ENCODE measurements around the gene CEP41.
"Not testable (repeated sequence)": the region's sequence is repeated elsewhere in the genome, so short reads cannot be mapped to it uniquely, and the experiment has no call there.

The CEP41 gene

DNA sequence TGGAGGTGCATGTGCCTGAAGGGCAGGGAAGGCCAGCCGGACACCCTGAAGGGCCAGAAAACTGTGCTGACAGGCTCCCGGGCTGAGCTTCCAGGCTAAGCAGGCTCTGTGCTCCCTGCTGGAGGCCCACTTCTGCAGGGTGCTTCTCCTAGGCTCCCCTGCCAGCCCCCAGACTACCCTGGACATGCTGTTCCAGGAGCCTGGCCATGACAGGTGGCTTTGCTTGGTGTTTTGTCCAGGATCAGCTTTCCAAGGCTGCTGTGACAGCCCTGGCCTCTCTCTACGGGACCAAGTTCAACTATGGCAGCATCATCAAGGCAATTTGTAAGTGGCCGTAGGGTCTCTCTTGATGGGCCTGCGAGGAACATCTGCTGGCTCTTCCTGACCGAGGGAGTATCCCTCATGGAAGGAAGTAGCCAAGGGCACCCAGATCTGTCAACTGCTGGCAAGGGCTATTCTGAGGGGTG is 55.2 kb downstream of the CEP41 start:
- DNase-seq: no peak

DNA sequence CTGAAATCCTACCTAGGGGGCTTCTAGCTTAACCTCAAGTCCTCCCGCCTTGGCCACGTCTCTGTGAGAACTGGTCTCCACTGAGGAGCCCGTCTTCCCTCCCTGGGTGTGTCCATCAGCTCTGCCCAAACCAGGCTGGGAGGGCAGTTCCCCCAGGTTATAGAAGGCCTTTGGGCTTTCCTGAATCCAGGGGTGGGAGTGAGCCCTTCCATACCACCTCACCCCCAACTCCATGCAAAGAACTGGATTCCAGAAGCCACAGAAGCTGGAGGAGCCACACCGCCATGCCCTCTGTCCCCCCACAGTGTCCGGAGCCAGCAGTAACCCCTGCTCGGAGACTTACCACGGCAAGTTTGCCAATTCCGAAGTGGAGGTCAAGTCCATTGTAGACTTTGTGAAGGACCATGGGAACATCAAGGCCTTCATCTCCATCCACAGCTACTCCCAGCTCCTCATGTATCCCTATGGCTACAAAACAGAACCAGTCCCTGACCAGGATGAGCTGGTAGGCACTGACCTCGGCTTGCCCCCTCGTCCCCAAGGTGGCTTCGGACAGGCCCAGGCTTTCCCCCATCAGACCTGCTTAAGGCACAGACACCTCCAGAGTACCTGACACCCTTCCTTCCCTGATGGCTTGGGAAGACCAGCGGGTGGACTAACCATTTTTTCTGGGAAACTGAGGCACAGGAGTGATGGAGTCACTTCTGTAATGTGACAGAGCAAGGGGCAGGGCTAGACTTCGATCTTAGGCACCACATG is 55.8 kb downstream of the CEP41 start:
- no peak for DNase-seq

DNA sequence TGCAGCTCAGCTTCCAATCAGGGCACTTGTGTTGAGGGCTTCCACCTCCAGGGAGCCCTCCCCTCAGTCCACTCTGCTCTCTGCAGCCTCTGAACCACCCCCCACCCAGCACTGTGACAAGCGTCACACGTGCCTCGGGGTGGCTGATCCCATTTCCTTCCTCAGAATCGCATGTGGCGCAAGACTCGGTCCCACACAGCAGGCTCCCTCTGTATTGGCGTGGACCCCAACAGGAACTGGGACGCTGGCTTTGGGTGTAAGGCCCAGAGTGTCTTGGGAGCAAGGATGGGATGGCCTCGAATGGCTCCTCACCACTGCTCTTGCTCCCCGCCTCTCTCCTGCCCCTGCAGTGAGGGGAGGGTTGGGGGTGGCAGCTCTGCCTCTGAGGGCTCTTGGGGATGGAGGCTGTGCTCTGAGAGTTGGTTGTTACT is 56.4 kb downstream of the CEP41 start:
- no peak for DNase-seq

DNA sequence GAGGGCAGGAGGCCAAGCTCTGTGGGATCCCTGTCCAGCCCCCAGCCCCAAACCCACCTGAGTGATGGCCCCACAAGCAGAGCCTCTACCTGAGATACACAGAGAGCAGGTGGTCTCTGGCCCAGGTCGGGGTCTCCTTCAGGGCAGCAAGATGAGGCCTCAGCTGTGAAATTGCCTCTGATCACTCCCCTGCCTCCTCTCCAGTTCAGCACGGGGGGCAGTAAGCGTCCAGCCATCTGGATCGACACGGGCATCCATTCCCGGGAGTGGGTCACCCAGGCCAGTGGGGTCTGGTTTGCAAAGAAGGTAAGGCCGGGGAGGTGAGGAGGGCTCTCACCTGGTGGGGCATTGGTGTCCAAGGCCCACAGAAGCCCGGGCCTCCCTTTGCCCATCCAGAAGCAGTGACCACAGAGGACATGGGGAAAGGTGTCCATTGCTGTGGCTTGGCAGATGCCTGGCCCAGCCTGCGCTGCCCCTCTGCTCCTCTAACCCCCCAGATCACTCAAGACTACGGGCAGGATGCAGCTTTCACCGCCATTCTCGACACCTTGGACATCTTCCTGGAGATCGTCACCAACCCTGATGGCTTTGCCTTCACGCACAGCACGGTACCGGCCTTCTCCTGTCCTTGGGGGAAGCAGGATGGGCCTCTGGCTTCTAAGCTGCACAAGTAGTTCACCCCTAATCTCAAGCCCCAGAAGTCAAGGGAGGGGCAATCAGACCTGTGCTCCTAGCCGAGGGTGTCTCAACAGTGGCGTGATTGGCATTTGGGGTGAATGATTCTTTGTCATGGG is 57.4 kb downstream of the CEP41 start:
- DNase-seq: no peak

DNA sequence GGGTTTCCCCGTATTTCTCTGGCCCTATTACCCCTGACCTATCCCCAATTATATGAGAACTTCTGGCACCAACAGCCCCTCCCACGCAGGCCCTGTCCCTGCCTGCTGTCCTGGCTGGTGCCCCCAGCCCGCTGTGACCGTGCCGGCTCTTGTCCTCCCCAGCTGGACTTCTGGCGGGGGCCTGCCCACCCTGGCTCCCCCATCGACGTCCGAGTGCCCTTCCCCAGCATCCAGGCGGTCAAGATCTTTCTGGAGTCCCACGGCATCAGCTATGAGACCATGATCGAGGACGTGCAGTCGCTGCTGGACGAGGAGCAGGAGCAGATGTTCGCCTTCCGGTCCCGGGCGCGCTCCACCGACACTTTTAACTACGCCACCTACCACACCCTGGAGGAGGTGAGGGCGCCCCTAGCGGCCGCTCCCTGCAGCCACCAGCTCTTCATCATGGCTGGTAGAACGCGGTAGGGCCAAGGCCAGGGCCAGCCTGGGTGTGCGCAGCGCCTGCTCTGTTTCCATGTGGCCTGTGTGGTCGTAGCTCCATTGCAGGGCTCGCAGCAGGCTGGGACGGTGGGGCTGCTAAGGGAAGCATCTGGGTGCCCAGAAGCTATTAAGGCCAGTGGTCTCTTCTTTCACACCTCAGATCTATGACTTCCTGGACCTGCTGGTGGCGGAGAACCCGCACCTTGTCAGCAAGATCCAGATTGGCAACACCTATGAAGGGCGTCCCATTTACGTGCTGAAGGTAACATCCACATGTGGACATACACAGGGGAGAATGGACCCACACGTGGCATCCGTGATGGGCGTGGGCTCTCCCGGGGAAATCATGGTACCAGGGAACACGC is 59.1 kb downstream of the CEP41 start:
- DNase-seq: no peak

DNA sequence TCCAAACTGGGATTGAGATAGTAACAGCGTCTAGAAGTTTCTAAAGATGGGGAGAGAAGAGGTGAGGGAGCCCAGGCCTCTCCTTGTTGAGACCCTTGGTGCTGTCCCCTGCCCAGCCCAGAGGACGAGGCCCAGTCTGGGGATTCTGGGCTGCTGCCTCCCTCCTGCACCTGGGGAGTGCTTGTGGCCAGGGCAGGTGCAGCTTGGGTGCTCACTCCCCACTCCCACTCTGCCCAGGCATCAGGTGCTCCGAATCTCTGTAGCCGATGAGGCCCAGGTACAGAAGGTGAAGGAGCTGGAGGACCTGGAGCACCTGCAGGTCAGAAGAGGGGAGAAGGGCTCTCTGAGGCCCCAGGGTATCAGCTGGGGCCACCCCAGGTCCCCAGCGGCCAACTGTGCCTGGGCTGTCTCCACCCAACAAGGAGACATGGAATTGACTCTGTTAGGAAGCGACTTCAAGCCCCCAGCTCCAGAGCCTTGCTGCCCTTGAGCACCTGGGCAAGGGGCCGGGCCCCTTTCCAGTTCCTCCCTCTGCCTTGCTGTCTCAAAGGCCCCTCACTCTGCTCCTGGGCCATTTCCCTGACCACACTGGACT is 59.9 kb downstream of the CEP41 start:
- no peak for DNase-seq

DNA sequence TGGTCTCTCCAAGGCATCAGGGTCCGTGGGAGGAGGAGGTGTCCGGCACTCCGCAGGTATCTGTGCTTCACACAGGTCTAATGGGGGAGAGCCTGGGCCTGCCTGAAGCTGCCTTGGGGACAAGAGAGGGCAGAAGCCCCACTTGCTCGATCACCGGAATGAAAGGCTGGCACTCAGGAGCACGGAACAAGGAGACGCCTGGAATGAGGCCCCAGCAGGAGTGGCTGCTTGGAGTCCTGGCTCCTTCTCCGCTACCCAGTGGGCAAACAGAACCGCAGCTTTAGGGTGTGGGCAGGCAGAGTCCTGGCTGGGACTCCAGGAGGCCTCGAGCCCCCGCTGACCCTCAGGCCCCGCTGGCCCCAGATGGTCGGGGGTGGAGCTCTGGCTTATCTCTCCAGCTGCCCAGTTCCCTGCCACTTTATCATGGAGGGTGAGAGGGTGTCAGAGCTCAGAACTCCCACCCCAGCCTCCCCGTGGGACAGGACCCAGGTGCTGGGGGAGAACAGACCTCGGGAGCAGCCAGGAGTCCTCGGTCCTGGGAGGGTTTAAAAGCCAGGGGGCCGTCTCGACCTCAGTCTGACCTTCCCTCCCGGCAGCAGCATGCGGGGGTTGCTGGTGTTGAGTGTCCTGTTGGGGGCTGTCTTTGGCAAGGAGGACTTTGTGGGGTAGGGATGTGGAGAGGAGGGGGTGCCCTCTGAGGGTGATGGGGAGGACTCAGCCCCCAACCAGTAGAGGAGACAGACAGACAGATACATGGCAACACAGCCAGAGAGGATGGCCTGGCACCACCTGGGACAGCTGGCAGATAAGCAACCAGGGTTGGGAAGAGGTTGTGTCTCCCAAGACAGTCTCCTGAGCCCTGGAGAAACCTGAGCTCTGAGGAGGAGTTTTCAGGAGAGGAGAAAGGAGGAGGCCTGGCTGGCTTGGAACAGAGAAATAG is 60.6 kb downstream of the CEP41 start, which contains the start of gene CPA1:
CPA1 (plus strand) TSS at position 574 of the 940 bp plus-strand sequence; CDS start at position 601, 27 bp downstream.
- no peak for DNase-seq

DNA sequence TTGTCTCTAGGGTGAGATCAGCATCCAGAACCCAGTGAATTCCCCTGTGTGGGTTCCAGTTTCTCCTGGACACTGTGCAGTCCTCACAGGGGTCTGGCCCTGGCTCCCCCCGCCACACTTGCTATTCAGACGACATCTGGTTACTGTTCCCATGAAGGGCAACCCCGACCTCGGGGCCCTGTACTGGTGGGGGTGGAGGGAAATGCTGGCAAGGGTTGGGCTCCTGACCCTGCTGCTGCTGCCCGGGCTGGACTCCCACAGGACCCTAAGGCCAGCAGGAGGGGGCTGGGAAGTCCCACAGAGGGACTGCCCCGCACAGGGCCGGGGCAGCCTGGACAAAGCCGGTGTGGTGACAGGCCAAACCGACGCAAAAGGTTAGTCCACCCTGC is 61.3 kb downstream of the CEP41 start:
- no peak for DNase-seq

DNA sequence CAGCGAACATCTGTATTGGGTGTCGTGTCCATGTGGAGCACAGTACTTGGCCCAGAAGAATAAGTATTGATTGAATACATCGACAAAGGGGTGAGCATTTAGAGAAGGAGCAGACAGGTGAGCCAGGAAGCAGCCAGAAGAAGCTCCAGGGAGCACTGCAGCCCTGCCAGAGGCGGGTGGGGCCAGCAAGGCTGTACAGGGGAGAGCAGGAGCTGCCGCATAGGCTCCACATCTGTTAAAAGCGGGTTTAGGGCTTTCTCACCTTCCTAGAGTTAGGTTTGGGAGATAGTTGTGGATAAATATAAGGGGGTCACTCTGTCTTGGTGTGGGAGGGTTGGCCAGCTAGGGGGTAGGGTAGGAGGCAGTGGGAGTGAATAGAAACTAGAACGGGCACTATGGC is 61.8 kb downstream of the CEP41 start:
- DNase-seq: no peak

DNA sequence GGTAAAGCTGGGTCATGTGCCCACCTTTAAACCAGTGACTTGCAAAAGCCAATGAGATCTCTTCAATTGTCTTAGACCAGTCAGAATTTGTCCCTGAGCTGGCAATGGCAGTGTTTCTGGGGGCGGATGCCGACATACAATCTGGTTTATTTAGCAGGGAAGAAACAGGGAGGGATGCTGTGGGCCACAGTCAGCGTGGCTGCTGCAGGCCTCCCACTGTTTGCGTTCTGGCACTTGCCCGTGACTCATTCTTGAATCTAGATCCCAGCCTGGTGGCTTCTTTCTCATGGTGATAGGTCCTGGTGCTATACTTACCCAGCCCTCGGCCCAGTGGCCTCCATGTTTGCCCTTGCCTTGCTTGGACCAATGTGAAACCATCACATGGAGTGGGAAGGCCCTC is 63.6 kb downstream of the CEP41 start:
- no peak for DNase-seq

DNA sequence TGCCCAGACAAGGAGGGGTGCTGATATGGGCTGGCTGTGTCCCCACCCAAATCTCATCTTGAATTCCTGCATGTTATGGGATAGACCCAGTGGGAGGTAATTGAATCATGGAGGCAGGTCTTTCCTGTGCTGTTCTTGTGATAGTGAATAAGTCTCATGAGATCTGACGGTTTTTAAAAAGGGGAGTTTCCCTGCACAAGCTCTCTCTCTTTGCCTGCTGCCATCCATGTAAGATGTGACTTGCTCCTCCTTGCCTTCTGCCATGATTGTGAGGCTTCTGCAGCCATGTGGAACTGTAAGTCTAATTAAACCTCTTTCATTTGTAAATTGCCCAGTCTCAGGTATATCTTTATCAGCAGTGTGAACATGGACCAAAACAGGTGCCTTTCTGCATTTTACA is 64.4 kb downstream of the CEP41 start:
- not testable (repeated sequence) for DNase-seq

DNA sequence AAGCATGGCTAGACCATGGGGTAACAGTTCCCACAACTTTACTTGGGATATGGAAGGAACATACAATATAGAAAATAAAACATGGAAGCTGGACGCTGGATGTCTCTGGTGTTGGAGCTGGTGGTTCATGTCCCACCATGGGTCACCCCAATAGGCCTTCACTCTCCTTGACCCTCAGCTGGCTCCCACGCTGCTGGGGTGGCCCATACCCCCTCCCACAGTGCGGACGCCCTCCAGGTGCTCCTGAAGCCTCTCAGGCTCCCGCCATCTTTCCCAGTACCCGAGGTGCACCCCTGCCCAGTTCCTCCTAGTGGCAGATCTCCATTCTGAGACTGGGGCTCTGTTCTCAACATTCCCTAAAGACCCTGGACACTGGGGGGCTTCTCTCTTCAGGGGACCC is 66.3 kb downstream of the CEP41 start:
- DNase-seq: no peak

DNA sequence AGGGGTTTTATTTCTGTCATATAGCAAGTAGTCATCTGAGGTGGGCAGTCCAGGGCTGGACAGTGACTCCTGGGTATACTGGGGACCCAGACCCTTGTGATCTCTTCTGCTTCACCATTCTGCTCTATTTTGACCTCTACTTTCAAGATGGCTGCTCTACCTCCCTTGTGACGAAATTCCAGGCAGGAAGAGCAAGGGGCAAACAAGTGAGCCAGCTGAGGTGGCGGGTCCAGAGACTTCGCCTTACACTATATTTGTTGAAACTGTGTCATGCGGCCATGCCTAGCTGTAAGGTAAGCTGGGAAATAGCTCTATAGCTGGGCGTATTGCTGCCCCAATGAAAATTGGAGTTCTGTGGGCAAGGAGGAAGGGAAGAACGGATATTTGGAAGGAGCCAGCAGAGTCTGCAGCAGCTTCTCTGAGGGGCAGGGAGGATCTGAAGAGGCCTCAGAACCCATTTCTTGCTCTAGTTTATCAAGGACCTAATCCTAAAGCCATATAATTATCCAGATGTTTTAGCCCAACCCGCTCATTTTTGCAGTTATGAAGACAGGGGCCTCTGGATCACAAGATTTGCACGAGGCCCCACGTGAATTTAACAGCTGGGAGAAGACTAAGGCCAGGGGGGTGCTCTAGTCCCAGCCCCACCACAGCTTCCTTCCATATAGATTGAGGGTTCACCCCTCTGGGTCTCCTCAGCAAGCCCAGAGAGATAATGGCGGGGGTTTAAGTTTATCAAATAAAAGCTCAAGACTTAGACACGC is 68.2 kb downstream of the CEP41 start:
- DNase-seq: no peak

DNA sequence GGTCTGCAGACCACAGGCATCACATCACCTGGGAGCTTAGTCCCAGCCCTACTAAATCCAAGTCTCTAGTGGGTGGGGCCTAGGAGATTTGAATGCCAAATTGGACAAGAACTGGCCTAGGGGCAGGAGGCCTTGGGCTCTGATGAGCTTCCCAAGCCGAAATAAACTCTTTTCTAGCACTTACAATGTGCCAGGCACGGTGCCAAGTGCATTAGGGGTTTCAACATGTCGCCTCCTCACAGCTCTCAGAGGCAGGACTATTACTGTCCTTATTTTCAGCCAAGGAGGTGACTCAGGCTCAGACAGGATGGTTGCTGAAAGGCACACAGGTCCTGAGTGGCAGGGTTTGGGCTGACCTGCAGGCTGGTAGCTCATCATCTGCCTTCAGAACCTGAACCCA is 69.8 kb downstream of the CEP41 start:
- no peak for DNase-seq

DNA sequence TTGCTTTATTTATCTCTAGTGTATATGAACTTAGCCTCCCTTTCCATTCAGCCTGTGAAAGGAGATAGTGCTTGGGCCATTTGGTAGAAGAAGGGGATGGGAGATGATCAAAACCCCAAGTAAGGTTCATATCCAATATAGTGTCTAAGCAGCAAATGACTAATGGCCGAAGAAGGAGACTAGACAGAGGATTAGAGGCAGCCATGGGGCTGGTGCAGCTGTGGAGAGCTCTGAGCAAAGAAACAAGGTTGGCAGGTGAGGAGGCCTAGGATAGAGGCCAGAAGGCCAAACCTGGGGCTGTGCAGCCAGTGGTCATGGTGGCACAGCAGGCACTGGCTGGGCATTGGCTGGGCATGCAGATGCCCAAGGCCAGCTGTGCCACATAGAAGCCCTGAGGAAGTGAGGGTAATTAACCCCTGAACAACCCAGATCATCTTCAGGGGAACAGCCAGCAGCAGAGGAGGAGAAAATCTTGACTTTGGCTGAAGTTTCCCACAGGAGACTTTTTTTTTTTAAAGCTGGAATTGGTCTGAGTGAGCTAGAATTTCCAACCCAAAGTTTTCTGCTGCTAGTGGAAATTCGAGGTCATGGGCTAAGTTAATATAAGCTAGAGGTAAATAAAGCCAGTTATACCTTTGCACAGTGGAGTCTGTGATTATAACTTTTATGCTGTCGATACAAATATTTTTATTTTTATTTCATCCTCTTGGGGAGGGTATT is 70.8 kb downstream of the CEP41 start:
- no peak for DNase-seq

DNA sequence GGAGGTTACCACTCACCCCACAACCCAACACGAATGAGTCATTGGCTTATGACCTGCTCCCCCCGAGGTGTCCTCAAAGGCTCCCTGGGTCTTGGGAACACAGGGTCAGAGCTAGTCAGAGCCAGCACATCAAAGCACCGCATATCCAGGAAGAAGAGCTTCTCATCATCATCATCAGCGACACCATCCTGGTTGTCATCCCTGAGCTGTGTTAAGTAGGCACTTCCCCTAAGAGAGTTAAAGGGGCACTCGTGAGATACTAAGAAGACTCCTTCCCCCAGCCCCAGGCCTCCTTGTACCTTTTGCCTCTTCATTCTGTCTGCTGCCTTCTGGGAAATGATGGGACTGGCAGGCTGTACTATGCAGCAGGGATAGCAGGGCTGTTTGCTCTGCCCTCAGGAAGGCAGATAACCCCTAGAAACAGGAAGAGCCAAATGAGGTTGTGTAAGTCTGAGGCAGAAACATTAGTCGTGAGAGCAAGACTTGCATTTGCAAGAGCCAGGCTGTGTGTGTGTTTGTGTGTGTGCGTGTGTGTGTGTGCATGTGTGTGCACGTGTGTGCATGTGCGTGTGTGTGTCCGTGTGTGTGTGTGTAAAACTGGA is 71.6 kb downstream of the CEP41 start:
- peak; percentile 42 for DNase-seq

DNA sequence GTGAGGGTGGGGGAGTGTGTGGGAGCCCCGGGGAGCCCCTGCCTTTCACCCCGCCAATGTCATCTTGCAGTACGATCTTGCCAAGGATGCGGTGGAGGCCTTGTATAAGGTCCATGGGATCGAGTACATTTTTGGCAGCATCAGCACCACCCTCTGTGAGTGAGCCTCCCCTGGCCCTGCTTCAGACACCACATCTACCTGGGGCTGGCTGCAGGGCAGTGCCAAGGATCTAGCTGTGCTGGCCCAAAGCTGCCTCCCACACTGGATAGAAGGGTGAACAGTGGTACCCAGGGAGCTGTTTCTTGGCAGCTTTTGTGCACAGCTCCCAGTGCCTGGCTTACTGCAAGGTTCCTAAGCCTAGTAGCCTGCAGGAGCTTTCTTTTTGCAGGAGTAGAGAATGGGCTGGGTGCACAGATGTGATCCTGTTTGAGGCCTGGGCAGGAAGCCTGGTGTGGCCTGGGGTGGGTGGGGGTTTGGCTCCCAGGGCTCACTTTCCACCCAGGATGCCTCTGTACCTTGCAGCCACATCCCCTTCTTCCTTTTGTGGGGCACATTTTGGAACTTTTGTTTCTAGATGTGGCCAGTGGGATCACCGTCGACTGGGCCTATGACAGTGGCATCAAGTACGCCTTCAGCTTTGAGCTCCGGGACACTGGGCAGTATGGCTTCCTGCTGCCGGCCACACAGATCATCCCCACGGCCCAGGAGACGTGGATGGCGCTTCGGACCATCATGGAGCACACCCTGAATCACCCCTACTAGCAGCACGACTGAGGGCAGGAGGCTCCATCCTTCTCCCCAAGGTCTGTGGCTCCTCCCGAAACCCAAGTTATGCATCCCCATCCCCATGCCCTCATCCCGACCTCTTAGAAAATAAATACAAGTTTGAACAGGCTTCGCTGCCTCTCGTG is 72.7 kb downstream of the CEP41 start:
- DNase-seq: no peak

DNA sequence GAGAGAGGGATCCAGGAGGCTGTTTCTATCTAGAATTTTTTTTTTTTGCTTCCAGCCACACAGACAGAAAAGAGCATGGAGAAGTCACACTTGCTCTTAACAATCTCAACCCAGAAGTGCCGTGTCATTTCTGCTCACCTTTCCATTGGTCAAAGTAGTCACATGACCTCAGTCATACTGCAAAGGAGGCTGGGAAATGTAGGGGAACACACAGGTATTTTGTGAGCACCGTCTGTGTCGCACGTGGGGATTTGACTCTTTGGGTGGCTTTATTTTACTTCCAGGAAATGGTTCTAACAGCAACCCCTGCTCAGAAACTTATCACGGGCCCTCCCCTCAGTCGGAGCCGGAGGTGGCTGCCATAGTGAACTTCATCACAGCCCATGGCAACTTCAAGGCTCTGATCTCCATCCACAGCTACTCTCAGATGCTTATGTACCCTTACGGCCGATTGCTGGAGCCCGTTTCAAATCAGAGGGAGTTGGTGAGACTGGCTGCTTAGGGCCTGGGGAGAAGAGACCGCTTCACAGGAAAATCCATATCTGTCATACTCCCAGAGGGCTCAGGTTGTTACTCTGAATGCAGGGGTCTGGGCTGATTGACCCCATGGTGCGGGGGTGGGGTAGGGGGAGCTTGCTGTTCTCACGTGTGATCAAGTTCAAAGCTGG is 73.6 kb downstream of the CEP41 start:
- DNase-seq: no peak

Measured in DMS153 (cell line).